GM10847 (cell line): ENCODE measurements around the gene SV2C.

Experiments
- POLR2A ChIP-seq: IDR thresholded peaks from 2 replicates; pipeline ENCODE4 v1.6.1; 2011; ENCODE audit not compliant: insufficient read length; ENCODE audit errors: extremely low read depth

Gene SV2C

DNA sequence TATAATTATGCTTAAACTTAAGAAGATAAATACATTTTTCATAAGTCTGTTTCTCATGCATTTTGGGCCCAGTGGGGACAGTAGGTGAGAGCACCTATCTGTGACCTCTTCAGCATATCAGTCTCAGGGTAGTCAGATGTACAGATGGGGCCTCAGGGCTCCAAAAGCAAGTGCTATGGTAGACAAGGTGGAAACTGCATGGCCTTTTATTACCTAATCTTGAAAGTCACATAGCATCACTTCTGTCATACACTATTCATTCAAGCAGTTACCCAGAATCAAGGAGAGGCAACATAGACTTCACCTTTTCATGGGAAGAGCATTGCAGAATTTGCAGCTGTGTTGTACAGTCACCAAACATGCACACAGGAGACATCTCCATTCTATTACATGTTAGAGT, 94.8 kb downstream of the SV2C start:
- TF ChIP-seq POLR2A, result no peak

DNA sequence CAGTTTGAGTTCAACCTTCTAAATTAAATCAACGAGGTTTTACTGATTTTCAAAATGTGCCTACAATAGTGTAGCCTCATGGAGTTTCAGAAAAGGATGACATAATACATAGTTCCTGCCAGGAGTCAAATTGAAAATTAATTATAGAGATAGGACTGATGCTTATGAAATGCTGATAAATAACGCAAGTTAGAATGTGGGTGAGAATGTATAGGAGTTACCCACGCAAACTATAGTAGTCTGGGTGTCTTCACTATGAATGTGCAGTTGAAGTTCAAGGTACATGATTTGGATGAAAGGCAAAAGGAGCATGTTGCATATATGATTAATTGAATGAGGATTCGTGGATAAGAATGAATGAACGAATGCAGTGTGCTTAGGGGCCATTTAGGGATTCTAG, 95.7 kb downstream of the SV2C start:
- TF ChIP-seq POLR2A, result no peak

DNA sequence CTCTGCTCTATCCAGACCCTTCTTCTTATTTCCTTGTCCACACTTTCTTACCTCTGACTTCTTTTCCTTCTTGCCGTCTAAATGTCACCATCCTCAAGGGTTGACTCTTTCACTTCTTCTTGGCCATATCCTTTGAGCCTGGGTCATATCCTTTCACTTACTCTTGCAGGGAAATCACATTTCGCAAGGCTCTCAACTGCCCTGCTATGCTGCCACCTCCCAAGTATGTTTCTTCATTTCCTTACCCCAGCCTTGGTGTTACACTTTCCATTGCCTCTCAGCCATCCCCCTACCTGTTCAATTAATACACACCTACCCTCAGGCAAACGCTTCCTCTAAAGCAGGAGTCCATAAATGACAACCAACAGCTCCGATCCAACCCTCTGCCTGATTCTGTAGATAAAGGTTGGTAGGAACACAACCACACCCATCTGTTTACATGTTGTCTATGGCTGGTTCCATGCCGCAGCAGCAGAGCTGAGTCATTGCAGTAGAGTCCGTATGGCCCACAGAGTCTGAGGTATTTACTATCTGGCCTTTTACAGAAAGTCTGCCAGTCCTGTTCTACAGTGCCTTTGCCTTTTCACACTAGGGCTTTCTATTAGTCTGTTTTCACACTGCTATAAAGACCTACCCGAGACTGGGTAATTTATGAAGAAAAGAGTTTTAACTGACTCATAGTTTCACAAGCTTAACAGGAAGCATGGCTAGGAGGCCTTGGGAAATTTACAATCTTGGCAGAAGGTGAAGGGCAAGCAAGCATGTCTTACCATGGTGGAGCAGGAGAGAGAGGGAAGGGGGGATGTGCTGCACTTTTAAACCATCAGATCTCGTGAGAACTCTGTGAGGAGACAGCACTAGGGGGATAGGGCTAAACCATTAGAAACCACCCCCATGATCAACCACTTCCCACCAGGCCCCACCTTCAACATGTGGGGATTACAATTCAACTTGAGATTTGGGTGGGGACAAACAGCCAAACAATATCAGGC, 97.9 kb downstream of the SV2C start:
- no peak for TF ChIP-seq POLR2A

- TF ChIP-seq POLR2A, result no peak
Observed at GRCh38 chr5:76187386-76187785, 104.2 kb downstream of the SV2C start.

GRCh38 chr5:76190356-76190755, 107.2 kb downstream of the SV2C start:
- no peak for TF ChIP-seq POLR2A

DNA sequence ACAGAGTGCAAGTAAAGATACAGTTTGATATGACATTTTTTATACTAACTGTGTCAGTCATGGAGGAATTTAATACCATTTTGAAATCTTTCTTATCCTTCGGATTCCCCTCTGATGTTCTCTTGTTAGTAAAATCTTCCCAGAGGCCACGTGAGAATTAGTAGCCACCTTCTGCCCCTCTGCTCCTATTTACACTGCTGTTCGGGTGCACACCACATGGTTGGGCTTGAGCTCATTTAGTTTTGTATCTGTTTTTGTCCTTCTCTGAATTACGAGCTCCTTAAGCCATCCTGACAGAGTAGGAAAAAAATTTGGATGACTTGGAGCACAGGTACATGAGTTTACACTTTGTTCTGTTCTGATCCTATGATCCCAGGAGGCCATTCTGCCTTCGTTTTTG, 109.7 kb downstream of the SV2C start:
- TF ChIP-seq POLR2A, result no peak

GRCh38 chr5:76193635-76194034, 110.5 kb downstream of the SV2C start:
- no peak for TF ChIP-seq POLR2A

- no peak for TF ChIP-seq POLR2A
Observed at GRCh38 chr5:76194340-76194739, 111.2 kb downstream of the SV2C start.

GRCh38 chr5:76196457-76196856, 113.3 kb downstream of the SV2C start:
- no peak for TF ChIP-seq POLR2A

DNA sequence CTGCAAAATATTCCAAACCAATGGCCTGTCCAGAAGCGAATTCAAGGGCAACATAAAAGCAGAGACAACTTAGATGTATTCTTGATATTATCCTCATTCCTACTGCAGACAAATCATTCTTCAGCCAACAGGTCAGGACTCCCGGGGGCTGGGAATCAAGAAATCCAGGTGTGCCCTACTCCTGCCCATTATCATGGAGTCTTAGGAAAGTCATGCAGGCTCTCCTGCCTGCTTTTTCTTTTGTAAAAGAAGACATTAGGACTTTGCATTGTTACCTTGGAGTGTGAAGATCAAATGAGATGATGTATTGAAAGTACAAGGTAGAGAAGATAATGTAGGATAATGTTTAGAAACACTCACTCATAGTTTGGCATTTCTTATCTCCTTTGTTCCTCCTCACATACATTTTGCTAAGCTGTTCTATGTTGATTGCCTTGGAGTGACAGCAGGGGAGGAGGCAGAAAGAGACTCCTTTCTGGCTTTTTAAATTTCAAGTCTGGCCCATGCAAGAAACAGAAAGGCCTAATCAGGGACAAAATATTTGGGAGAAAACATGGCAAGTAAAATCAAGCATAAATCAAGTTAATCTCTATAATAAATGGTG, 113.8 kb downstream of the SV2C start:
- no peak for TF ChIP-seq POLR2A

- no peak for TF ChIP-seq POLR2A
Observed at GRCh38 chr5:76197726-76198125, 114.5 kb downstream of the SV2C start.

- no peak for TF ChIP-seq POLR2A
Observed at GRCh38 chr5:76199336-76200318, 116.4 kb downstream of the SV2C start.

DNA sequence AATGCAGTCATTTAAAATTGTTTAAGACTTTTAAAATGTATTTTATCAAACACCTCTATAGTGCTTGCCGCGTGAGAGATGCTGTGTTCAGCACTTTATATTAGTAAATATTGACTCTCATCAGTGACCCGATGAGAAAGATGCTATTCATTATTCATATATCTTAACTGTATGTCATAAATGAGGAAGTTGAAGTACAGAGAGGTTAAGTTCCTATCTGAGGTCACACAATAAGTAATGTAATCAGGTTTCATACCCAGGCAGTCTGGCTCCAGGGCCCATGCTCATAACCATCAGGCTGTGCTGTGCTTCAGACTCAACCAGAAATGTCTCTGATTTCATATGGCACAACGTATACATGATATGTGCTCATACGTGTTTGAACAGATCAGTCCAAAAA, 119.0 kb downstream of the SV2C start:
- TF ChIP-seq POLR2A, result no peak

GRCh38 chr5:76204191-76204590, 121.0 kb downstream of the SV2C start:
- no peak for TF ChIP-seq POLR2A

- no peak for TF ChIP-seq POLR2A
Observed at GRCh38 chr5:76204713-76205112, 121.5 kb downstream of the SV2C start.

DNA sequence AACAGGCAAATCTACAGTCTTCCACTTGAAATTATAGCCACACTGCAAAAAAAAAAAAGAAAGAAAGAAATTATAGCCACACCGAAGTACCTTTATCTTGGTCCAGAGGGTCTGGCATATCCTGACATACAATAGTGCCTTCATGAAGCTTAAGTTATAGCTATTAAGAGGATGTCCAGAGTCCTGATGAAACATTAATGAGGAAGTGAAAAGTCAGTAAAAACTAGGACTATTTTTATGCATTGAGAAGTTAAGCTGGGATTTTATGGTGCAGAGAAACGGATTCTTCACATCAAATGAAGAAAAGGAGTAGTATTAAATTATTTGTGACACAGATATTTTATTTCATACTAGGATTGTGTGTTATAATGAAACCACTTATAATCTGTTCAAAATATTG, 123.9 kb downstream of the SV2C start:
- TF ChIP-seq POLR2A, result no peak

DNA sequence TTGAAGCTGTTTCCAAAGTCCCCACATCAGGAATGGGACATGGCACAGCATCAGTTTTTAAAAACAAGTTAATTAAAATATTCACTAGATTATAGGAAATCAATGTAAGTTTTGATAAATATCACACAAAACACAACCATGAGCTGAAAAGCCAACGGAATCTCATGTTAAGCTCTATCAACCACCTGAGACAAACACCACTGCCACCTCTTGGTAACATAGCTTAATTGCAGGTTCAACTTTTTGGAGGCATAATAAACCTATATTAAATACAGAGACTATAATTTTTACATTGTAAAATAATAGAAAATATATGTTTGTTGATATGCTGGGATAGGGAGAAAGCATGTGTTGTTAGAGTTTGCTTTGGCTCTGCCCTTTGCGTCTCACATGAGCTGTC, 126.1 kb downstream of the SV2C start:
- TF ChIP-seq POLR2A, result no peak
